ENCODE measurements around the gene MASP1.

Gene MASP1, protein sequence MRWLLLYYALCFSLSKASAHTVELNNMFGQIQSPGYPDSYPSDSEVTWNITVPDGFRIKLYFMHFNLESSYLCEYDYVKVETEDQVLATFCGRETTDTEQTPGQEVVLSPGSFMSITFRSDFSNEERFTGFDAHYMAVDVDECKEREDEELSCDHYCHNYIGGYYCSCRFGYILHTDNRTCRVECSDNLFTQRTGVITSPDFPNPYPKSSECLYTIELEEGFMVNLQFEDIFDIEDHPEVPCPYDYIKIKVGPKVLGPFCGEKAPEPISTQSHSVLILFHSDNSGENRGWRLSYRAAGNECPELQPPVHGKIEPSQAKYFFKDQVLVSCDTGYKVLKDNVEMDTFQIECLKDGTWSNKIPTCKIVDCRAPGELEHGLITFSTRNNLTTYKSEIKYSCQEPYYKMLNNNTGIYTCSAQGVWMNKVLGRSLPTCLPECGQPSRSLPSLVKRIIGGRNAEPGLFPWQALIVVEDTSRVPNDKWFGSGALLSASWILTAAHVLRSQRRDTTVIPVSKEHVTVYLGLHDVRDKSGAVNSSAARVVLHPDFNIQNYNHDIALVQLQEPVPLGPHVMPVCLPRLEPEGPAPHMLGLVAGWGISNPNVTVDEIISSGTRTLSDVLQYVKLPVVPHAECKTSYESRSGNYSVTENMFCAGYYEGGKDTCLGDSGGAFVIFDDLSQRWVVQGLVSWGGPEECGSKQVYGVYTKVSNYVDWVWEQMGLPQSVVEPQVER

DNA sequence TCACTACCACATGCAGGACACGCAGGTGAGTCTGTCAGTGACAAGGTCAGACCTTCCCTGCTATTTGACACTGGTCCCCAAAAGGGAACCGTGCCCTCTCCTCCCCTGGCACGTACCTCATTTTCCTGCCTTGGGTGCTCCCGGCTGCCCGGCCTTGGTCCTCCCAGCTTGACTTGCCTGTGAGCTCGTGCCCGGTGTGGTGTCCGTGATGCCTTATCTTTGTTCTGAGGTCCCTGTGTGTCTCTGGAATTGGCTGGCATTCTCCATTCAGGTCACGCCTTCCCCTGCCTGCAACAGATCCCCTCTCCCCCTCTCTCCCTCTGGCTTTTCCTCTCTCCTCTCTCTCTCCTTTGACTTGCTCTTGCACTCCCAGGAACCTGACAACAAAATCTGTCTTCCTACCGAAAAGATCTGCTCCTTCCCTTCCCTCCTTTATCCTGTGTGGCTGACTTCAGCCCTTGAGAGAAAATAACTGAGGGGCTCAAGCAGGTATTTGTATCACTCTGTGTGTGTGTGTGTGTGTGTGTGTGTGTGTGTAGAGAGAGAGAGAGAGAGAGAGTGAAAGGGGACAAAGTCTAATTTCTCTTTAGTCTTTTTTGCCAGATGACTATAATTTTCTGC, at the start of gene MASP1:
MASP1 (minus strand) TSS at position 226 of the 621 bp plus-strand sequence; CDS start at position 121, 105 bp downstream.
- DNase-seq, result no peak

DNA sequence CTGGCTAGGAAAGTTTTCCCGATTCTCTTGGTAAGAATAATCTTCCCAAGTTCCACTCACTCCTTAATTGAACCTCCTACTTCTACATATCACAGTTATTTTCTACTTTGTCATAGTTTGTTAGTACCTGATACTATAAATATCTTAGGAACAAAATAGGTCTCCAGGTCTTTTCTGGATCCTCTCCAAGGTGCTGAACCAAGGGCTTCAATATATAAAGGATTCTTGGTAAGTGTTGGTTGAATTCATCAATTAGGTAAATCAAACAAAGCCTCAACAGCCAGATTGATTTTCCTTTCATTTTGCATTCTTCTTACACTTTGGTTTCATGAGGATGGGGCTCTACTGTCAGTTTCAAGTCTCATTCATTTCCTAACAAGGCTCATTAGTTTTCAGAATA, 49.0 kb upstream of the MASP1 start:
- no peak for DNase-seq

DNA sequence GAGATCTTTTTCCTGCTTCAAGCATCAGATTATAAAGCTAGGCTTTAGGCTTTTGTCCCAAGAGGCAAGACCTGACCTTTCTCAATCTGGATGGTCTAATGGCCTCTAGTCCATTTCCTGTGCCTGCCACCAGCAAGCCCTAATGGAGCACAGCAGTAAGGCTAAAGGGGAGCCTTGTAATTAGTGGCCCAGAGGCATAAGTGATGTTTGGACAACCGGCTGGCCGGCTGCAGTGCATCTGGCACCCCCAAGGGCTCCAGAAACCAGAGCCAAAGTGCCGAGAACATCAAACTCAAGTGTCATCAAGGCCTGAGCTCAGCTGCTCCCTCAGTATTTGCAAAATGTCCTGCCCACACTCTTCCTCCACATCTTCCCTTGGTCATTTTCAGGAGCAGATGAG, 44.8 kb upstream of the MASP1 start:
- no peak for DNase-seq

DNA sequence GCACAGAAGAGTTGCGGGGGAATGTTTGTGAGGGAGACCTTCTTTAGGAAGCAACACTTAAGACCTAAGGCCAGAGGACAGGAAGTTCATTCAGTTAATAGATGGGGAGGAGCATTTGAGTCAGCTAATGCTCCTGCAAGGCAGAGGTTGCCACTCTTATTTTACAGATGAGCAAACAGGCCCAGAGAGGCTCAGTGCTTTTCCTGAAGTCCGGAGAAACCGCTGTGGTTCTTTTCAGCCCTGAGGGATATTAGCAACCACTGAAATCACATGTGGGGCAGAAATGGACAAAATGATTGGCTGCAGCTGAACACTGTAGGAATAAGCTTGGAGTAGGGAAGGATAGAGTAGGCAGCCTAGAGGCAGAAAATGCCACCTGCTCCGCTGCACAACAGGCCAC, 43.4 kb upstream of the MASP1 start:
- DNase-seq, result no peak

DNA sequence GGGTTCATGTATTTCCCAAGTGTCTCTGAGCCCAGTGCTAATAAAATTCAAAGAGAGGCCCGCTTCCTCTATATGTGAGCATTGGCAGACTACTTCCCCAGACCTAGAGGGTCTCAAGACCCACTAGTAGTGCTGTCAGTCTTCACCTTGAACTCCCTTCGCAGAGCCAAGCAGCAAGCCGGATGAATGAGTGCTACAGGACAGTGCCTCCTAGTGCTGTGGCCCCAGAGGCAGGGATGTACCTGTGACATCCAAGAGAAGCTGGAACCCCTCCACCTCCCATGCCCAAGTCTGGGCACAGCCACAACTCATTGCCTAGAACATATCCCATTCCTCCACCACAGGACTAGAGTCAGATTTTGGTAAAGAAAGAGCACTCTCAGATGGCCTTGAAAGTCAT, 37.2 kb upstream of the MASP1 start:
- DNase-seq, result no peak

DNA sequence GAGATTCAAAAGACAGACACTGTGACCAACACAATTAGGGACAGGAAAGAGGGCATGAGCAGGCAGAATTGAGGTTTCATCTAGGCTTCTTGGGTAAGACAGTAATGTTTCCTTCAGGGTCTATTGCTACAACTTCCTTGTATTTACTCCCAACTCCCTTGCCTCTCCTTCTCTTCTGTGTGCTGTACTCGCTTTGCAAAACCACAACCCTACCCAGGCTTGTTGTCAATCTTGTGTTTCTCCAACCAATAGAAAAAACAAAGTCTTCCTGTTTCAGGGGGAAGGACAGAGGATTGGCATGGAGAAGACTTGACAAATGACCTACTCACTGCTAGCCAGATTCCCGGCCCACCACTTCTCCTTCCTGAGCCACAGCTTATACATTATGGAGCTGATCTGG, 36.3 kb upstream of the MASP1 start:
- peak; percentile 6 for DNase-seq

DNA sequence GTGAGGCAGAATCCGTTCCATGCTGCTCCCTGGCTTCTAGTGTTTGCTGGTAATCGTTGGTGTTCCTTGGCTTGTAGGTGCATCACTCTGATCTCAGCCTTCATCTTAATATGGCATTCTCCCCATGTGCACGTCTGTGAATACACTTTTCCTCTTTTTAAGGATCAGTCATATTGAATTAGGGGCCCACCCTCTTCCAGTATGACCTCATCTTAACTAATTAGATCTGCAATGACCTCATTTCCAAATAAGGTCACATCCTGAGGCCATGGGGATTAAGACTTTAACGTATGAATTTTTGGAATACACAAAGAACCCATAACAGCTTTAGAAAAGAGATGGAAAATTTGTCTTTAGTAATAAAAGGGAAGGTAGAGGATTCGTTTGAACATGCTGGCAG, 34.1 kb upstream of the MASP1 start:
- no peak for DNase-seq

DNA sequence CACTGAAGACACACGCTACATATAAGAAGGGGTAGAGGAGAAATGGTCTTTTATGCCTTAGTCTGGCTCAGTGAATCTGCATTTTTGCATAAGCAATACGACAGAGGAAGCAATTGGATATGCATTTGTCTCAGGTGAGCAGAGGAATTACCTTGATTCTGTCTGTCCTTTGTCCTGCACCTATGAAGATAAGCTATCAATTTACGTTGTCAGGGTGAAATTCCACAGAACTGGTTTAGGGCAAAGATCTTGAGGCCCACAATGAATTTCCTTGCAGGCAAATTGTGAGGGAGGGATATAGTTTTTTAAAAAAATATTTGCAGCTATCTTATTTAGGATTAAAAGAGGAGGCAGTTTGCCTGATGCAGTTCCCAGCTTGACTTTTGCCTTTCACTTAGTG, 31.6 kb upstream of the MASP1 start:
- DNase-seq, result no peak

DNA sequence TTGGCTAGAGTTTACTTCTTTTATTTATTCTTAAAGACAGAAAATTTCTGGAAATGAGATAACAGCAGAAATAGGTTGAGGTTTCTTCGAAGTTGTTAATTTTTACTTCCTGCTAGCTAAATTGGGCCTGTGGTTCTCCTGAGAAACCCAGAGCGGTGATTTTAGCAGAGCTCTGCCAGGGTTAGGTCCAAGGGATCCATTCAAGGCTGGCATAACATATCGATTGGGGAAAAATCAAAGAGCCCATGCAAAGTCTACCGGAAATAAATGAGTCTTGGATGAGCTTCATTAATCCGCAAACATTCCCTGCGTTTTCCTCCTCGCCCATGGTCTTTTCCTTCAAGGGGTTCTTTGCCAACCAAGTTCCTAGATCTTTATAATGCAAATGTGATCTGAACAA, 30.8 kb upstream of the MASP1 start:
- no peak for DNase-seq

DNA sequence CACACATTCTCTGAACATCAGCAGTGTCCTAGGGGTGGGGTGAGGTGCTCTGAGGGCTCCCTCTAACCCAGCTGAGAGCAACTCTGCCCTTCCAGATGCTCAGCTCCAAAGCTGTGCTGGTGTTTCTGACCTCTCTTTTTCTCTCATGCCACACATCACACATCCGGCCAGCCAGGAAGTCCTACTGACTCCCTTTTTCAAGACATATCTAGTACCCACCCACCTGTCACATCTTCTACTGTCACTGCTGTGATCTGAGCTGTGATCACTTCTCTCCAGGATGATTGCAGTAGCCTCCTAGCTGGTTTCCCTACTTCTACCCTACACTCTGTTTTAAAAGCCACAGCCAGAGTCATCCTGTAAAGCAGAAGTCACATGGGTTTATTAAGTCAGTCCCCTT, 30.2 kb upstream of the MASP1 start:
- DNase-seq, result no peak

DNA sequence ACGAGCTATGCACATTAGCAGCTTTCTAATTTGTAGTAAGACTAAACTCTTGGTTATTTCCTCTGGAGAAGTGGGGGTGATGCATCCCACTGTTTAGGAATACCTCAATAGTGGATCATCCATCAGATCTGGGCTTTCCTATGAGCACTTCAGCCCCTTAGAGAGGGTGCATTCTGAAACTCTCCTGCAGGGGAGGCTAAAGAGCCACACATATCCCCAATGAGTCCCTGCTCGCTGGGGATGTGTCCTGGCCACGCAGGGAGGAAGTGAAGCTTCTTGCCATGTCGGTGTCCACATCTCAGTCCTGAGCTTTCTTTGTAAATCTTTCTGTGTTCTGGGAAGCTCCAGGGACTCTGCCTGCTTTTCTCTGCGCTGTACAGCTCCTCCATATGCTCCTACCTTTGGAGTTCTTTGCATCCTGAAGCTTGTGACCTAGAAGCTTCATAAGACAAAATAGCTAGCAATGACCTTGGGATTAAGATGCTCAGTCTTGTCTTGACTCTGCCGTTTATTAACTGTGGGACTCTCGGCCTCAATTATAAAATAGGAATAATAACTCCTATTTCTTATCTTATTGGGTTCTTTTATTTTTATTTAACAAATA, 28.3 kb upstream of the MASP1 start:
- peak; percentile 74 for DNase-seq

DNA sequence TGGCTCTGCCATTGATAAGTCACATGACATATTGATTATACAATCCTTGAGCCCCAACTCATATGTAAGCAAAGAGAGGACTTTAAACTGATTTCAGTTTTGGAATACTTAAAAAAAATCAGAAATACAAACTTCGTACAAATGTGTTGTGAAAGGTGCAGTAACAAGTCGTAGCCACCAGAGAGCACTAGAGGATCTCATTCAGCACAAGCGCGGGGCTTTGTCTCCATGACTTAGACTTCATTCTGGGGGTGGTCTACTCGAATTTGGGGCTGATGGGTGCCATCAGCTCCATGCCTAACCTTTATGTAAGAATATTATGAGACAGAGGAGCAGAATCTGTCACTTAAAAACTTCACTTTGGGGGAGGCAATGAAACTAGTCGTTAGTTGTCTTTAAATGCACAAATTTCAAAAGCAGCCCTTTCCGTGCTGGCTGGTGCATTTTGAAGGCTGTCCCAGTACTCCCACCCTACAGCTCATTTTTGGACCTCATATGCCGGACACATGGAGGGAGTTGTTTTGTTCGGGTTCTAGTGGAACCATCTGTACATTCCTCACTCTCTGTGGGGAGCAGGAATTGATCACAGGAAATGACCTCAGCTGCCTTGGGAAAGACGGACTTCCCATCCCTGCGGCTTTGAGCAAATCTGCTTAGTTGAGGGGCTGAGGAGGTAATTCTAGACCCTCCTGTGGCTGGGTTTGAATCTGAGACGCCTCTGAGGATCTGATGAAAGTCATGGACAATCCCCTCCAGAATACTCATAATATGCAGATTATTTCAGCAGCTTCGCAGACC, 27.5 kb upstream of the MASP1 start:
- DNase-seq, result peak; percentile 78

DNA sequence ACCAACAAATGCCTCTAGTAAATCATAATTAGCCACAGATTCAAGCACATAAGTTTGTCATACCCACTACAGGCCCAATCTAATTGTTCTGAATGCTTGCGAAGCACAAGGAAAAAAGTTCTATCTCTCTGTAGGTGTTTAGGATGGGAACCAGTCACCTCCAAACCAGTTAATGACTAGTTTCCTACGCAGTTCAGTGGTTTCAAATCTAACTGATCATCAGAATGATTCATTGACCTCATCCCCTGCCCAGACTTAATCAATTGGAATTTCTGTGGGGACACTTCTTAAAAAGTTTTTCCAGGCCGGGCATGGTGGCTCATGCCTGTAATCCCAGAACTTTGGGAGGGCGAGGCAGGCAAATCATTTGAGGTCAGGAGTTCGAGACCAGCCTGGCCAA, 24.3 kb upstream of the MASP1 start:
- no peak for DNase-seq

DNA sequence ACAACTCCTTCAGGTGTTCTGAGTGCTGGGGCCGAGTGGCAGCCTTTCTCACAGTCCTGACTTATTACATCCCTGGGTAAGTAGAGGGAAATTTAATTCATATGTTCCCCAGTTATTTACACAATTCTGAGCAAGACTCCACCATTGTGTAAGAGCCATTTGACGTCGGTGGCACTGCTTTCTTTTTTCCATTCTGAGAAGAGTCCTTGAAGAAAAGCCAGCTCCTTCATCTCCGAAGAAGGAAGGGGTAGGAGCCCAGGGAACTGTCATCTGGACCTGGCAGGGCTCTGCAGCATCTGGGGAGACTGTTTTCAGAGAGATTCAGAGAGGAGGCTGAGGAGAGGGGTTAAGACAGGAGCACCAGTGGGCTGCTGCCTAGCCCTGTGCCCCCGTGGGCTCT, 22.6 kb upstream of the MASP1 start:
- no peak for DNase-seq

DNA sequence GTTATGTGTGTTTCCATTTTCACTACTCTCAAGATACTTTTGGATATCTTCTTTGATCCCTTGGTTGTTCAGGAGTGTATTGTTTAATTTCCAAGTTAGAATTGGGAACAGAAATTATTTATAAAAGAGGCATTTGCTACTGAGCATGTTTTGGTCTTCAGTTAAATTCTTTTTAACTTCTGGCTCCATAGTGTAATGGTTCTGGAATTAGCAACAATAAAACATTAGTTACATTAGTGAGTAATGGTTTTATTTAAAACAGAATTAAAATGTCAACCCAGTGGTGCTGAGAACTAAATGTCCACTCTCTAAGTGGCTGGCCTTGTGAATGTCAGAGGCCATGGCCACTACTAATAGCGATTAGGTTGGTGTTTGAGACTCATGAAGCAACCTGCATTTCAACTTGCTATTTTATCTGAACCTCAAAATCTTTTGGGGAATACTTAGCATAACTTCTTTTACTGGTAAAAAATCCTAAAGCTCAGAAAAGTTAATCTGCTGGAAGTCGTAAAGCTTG, 19.5 kb upstream of the MASP1 start:
- DNase-seq, result no peak

DNA sequence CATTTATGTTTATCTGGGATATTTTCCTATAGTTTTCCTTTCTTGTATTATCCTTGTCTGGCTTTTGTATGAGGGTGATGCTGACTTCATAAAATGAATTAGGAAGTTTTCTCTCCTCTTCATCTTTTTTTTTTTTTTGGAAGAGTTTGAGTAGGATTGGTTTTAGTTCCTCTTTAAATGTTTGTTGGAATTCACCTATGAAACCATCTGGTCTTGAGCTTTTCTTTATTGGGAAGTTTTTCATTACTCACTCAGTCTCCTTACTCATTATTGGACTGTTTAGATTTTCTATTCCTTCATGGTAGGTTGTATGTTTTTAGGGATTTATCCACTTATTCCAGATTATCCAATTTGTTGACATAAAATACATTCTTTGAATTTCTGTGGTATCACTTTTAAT, 18.7 kb upstream of the MASP1 start:
- no peak for DNase-seq

DNA sequence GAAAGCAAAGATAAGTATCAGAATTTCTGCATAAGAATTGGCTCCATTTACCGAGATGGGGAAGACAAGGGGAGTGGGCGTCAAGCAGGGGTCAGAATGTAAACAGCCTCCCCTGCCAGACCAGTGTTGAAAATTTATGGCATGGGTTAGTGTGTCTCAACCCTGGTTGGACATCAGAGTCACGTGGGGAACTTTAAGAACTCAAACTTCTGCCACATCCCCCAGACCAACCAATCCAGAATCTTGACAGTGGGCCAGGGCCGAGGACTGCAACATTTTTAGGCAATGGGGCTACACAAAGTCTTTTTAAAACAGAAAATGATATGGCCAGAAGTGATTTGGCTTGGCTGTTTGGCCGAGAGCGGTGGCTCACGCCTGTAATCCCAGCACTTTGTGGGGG, 14.3 kb upstream of the MASP1 start:
- no peak for DNase-seq

DNA sequence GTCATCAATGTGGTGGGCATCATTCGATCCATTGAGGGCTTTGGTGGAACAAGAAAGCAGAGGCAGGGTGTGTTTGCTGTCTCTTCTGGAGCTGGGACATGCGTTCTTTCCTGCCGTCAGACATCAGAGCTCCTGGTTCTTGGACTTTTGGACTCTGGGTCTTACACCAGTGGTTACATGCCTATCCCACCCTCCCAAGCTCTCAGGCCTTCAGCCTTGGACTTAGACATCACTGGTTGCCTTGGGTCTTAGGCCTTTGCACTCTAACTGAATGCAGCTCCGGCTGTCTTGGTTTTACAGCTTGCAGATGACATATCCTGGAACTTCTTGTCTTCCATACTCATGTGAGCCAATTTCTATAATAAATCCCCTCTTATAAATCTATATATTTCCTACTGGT, 8.1 kb upstream of the MASP1 start:
- DNase-seq, result no peak

DNA sequence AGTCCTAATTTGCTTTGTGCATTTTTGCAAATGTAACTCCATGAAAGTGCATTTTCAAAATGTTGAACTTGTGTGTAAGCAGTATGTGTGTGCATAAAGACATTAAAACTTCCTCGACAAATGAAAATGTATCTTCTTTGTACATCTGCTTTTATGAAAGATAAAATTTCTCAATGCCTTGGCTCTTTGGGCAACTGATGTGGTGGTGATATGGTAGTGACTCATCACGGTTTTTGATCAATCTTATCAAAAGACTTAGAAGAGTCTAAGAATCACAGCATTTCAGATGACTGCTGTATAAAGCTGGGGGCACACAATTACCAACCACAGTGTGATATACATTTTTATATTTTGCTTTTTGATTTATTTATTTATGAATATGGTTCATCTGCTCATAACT, 5.4 kb upstream of the MASP1 start:
- peak; percentile 36 for DNase-seq

DNA sequence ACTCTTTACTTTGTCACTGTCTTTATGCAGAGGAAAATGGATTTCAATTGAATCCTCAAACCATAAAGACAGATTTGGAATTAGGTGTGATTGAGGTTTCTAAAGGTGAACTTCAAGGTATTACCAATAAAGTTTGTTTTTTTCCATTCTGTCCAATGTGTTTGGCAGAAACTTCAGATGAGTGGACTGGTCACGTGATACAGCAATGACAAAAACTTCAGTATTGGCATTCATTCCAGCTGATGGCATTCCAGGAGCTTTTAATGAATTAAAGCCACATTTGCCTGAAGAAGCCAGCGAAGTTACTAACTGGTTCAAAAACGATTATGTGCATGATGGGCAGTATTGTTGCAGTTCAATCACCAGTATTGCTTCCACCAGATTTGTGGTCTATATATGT, 4.5 kb upstream of the MASP1 start:
- DNase-seq, result no peak

DNA sequence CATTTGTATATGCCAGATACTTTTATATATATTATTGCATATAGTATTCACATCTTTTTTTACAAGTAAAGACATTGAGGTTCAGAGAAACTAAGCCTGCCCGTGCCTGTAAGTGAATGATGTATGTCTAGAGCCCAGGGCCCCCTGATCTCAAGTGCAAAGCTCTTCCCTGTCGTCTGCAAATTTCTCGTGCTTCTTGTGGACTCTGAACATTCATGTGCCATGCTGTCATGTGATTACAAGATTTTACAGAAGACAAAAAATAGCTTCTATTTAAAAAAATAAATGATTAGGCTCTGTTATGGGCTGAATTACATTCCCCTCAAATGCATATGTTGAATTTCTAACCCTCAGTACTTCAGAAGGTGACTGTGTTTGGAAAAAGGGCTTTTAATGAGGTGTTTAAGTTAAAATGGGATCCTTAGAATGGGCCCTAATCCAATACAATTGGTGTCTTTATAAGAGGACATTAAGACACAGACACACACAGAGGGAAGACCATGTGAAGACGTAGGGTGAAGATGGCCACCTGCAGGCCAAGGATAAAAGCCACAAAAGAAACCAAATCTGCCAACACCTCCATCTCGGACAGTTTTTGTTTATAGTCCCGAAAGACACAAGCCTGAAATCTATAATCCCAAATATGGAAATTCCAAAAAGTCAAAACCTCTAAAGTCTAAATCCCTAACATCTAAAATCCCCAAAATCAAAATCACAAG, 3.9 kb upstream of the MASP1 start:
- DNase-seq, result no peak
